GF-D8 (cell line): Measurements from ENCODE around the gene GNAZ.
"Not testable (repeated sequence)": the region's sequence is repeated elsewhere in the genome, so short reads cannot be mapped to it uniquely, and the experiment has no call there.

ENCODE experiments used
- DNase-seq: peaks from one replicate; lab custom pipeline; 2025; lab: John Stamatoyannopoulos, UW

The GNAZ gene

GRCh38 chr22:23044570-23044969 is 25.7 kb upstream of the GNAZ start:
- DNase-seq: no peak

DNA sequence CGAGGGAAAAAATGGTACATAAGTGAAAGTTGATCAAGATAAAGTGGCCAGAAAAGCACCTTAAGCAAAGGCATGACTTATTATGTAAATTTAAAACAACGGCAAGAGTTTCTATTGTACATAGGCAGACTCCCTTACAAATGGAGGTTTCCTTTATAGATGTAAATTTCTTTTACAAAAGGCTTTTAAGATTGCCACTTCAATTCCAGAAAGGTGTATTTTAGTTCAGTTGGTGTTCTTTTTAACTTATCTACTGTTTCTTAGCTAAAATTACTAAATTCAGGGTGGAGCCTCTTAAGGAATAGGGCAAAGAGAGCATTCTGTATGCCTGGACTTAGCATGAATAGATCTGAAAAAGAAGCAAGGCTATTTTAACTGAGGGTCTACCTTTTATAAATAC is 24.9 kb upstream of the GNAZ start:
- no peak for DNase-seq

DNA sequence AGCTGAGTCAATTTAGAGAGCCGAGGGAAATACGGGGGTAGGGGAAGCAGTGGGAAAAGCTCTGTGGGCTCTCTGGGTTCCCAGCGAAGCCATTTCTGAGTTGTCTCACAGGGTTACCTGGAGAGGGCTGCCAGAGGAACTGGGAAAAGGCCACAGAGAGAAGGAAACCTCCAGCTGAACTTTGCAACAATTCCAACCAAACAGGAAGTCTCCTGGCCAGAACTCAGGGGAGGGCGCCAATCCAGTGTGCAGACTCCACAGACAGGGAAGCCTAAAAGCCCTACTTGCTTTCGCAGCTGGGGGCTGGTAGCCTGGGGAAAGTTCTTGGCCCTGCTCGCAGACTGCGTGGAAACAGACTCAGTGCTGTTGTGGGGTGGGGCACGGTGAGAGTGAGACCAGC is 23.1 kb upstream of the GNAZ start:
- no peak for DNase-seq

- no peak for DNase-seq
Measured at GRCh38 chr22:23047742-23048141, 22.6 kb upstream of the GNAZ start.

- DNase-seq: not testable (repeated sequence)
Measured at GRCh38 chr22:23050546-23050945, 19.8 kb upstream of the GNAZ start.

- DNase-seq: no peak
Measured at GRCh38 chr22:23053051-23053707, 17.1 kb upstream of the GNAZ start.

DNA sequence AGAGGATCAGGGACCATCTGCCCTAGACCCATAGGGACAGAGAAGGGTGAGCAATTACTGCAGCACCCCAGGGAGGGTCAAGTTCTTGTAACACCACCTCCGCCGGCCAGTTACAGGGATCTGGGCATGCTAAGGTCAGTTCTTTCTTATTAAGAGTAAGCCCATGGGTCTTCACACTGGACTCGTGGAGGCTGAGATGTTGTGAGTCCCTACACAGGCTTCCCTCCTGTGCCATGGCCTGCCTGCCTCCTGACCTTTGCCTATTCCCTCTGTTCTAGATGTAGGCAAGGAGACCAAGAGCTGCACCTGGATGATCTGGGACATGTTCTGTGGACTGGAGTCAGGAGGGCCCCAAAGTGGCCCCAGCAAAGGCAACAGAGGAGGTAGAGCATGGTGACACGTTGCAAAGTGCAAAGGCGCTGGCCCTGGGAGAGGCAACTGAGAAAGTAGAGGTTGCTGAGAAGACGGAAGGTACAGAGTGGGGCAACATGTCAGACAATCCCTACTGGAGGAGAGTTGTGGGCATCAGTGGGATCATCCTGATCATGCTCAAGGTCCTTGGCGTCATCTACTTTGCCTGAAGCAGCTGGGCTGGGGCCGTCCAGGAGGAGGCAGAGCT is 16.3 kb upstream of the GNAZ start:
- DNase-seq: no peak

DNA sequence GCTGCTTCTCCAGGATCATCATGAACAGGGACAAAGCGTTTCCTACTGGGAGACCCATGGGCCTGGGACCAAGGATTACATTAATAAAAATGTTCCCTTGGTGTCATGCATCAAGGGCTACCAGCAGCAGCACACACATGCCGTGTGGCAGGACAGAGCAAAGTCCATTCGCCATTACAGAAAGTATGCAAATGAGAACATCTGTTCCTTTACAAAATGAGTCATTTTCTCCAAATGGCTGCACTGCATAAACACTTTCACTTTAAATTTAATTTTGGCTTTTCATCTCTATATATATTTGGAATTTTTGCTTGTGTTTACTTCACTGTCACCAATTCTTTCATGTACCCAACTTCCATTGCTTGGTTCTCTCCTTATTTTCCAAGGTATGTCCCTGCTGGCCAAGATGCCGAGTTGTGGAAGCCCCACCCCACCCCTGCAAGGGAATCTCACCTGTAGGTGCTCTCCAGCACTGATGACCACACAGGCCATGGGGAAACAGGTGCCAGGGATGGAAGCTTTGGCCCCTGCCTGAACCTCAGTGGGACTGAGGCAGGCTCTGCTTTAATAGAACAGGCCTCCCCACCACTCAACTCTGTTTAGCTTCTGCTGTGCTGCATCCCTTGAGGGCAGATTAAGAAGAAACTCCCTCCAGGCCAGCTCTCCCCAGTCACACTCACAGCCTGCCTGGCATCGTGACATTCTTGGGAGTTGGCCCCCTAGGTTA is 15.6 kb upstream of the GNAZ start:
- no peak for DNase-seq

GRCh38 chr22:23055449-23056179 is 14.7 kb upstream of the GNAZ start:
- DNase-seq: no peak

DNA sequence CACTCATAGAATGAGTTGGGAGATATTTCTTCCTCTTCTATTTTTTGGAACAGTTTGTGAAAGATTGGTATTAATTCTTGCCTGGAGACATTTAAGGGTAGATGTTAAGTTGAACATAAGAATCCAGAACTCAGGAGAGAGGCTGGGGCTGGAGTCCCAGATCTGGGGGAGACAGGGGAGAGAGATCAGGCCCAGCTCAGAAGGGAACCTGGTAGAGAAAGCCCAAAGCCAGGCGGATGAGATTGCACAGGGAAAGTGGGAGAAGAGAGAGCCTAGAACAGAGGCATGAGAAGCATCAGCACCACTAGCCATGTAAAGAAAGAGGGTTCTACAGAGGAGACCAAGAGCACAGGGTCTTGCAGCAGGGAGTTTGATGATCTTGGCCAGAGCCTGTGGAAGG is 13.0 kb upstream of the GNAZ start:
- DNase-seq: no peak

- DNase-seq: no peak
Measured at GRCh38 chr22:23058063-23058462, 12.3 kb upstream of the GNAZ start.

DNA sequence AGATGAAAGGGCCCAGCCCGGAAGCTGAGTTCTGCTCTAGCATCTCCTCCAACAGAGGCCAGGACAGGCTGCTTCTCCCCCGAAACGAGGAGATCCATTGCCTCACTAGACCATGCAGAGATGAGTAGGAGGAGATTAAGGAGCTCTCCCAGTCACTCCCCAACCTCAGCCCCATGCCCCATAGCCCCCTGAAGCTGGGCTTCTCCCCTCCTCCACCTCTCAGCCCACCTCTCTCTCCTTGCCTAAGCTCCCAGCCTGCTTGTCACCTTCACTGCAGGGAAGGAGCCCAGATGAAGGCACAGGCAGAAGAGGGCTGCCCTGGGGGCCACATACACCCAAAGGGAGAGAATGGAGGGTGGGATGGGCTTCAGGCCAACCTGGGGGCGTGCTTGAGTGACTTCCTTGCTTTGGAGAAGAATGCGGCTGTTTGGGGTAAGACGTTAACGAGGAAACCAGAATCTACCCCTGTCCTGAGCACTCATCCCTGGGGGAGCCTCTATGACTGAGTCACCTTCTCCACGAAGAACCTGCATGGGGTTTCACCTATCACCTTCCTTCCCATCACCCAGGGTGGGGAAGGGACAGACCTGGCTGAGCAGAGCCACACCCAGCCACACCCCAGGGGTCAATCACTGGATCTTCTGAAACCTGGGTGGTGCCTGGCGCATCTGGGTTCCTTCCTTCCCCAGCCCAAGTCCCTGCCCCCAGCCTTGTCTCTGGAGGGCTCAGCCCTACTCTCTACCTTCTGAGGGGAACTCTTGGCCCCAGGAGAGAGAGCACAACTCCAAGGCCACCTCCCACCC is 11.6 kb upstream of the GNAZ start:
- DNase-seq: no peak

DNA sequence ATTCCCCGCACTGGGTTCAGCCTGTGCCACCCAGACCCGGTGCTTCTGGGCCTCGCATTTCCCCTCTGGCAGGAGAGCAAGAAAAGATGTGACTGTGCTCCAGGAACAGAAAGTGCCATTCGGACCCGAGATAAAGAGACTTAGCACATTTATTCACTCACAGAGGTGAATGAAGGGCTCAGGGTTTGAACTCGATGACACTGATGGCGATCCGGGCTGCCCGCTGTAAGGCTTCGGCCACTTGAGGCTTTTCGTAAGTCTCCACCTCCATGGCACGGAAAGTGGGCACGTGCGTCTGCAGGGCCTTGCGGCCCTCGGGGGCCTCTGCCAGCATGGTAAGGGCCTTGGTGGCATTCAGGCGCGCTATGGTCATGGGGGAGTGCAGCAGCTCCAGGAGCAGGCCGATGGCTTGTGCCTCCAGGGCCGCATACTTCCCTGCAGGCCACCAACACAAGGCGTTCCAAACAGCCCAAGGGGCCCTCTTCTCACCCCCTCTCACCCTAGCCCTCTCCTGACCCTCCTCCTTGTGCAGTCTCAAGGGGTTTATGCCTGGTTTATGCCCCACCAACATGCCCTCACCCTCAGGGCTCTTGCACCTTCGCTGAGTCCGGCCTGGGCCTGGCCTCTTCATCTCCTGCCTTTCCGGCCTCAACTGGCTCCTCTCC is 10.9 kb upstream of the GNAZ start:
- DNase-seq: no peak

DNA sequence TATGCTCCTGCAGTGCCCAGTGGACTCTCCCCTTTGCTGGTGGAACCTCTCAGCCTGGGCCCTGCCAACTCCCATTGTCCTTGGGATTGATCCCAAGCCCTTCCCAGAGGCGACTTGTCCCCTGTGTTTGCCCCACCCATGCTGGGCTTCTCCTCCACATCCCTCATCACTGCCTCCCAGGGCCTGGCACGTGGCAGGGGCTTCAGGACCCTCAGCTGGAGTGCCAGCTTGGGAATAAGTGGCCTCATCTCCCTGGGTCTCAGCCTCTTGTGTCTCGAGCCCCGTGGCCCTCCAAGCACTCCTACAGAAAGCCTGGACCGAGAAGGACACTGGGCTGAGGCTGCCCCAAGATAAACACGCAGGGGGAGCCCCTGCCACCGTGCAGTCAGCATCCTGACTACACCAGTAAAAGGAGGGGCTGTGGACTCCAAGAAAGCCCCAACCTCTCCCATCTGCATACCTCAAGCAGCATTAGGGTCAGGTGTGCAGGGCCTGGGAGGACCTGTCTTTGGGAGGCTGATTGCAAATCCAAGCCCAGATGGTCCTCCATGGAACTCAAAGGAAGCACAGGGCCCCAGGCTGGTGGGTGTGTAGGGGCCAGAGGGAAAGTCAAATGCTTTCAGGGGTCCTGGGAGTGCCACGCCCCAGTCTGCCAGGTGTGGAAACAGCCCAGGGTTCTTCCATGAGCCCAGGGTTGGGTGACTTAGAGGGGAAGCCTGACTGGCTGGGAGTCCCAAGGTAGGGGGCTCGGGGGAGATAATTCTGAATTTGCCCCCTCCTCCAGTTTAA is 9.5 kb upstream of the GNAZ start:
- DNase-seq: no peak

- DNase-seq: no peak
Measured at GRCh38 chr22:23061471-23062280, 8.6 kb upstream of the GNAZ start.

- DNase-seq: no peak
Measured at GRCh38 chr22:23062616-23063538, 7.4 kb upstream of the GNAZ start.

DNA sequence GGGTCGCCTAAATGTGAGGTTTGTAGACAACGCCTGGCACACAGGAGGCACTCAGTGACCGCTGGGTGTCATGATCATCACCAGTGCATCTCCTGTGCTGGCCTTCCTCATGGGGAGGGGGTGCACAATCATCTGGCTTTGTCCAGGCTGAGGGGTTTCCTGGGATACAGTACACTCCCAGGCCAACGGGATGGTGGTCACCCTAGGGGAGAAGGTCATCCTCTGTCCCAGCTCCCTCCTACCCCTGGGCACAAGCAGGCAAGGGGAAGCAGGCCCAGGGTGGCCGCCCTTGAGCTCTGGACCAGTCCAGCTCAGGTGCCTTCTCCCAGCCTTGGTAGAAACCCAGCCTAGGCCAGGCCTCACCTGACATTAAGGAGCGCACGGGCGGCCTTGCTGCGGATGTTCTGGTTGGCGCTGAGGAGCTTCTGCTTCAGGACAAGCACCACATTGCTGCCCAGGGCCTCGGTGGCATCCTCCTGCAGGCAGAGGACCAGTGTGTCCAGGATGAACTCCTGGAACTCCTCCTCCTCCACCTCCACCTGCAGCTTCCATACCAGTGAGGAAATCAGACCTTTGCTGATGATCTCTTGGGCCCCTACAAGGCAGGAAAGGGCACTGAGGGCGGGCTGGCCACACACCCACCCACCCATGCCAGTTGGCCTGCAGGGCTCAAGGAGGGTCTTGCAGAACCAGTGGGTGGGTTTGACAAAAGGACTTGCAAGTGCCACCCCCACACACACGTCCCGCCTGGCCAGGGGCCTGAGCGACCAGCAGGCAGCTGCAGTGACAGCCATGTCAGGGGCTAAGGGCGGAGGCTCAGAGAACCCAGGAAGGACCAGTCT is 6.6 kb upstream of the GNAZ start:
- no peak for DNase-seq
